ENCODE results near the gene PAK4. TPM values are rescaled to one million over a fixed set of nuclear protein-coding genes. Genes with fewer than 3 reads are reported as not detected.

PAK4 gene
- total RNA-seq, 1 experiment from 2014 or later, result 69.8 TPM

GRCh38 chr19:39119830-39120229 lies 5.8 kb upstream of the PAK4 start:
- H3K4me1 Mint-ChIP-seq, result peaks cover 9% of the 10 kb centered on the region
- ATAC-seq, result no peak
- CTCF ChIA-PET, result interaction anchor here (0.9 to 1.7 kb wide), 2 partner anchors 68 to 92 kb away, joined by 3 to 4 read pairs; no protein-coding TSS in a partner anchor

More at GRCh38 chr19:39119830-39120229, 5.8 kb upstream of the PAK4 start:
- POLR2A ChIA-PET, result interaction anchor here (0.6 kb wide), 1 partner anchor 73 kb away, joined by 3 read pairs; no protein-coding TSS in a partner anchor
- no peak for DNase-seq (ENCODE audit: low spot score)
- TF ChIP-seq NR3C1 (CRISPR knock-in tag; conservative IDR thresholded peaks at IDR 0.05; ENCODE audit: low read depth) (no peak), PRRX2 (CRISPR knock-in tag; IDR thresholded peaks at IDR 0.05) (no peak), ERG (CRISPR knock-in tag; IDR thresholded peaks at IDR 0.05) (no peak), ATF6 (CRISPR knock-in tag; IDR thresholded peaks at IDR 0.05) (no peak), ZNF232 (CRISPR knock-in tag; IDR thresholded peaks at IDR 0.05) (no peak), PREB (CRISPR knock-in tag; IDR thresholded peaks at IDR 0.05; ENCODE audit: borderline replicate concordance) (no peak), EMX1 (CRISPR knock-in tag; IDR thresholded peaks at IDR 0.05) (no peak), E2F5 (CRISPR knock-in tag; IDR thresholded peaks at IDR 0.05) (no peak), ZNF396 (CRISPR knock-in tag; IDR thresholded peaks at IDR 0.05; ENCODE audit: borderline replicate concordance) (no peak), ZNF425 (CRISPR knock-in tag; conservative IDR thresholded peaks at IDR 0.05) (no peak), E2F1 (CRISPR knock-in tag; IDR thresholded peaks at IDR 0.05) (no peak)
- Mint-ChIP-seq H3K27ac (no peak overlapping the region), H3K9me3 (no peaks in the 10 kb centered on the region), H3K4me3 (no peak overlapping the region), H3K27me3 (ENCODE audit: low read depth) (no peaks in the 10 kb centered on the region), H3K36me3 (no peaks in the 10 kb centered on the region)
